Panc1 (cell line): ENCODE measurements around the gene SLC5A11. TPM values are rescaled to one million over a fixed set of nuclear protein-coding genes. Genes with fewer than 3 reads are reported as not detected.

Experiments
- ATAC-seq: fragments of 200-7000 bp; cut with Tn5 transposase; 2 replicates; pipeline ENCODE4 v1.9.1; 2020; ENCODE audit warnings: mild to moderate bottlenecking, moderate library complexity
- BruUV-seq: library from RNA; stranded (reverse); fragments of 400-500 nt; replicated peaks from 2 replicates; lab custom pipeline; 2021; lab: Mats Ljungman, UMichigan
- CTCF ChIA-PET: fragments of 300-600 bp; sonication (Branson Sonifier 250); formaldehyde crosslinking; loops from one replicate; lab custom pipeline; 2022; ENCODE audit warnings: antibody characterized with exemption; lab: Charles Lee
- POLR2A ChIA-PET: fragments of 300-600 bp; sonication (Branson Sonifier 250); formaldehyde crosslinking; loops from one replicate; lab custom pipeline; 2022; ENCODE audit warnings: antibody characterized with exemption; lab: Charles Lee
- DNase-seq: peaks from one replicate; pipeline ENCODE4 v3.0.0-alpha.2; 2010; ENCODE audit warnings: low read depth, low spot score
- H3K27ac ChIP-seq: 2 replicates; pipeline ENCODE4 v1.5.1; 2011; ENCODE audit warnings: mild to moderate bottlenecking, low read length, inconsistent platforms
- H3K27me3 ChIP-seq: fragments of 200-500 bp; sonication (Bioruptor generic); 2 replicates; pipeline ENCODE4 v1.6.0; 2014; ENCODE audit warnings: low read length, inconsistent platforms; ENCODE audit not compliant: control insufficient read depth, insufficient read depth
- H3K36me3 ChIP-seq: fragments of 200-500 bp; sonication (Bioruptor generic); 2 replicates; pipeline ENCODE4 v1.5.1; 2014; ENCODE audit warnings: inconsistent platforms, mild to moderate bottlenecking, low read length, moderate library complexity; ENCODE audit not compliant: control insufficient read depth, insufficient read depth
- H3K4me1 ChIP-seq: 2 replicates; pipeline ENCODE4 v1.5.1; 2011; ENCODE audit warnings: inconsistent platforms, mild to moderate bottlenecking, low read length, moderate library complexity; ENCODE audit not compliant: control insufficient read depth, insufficient read depth
- H3K4me3 ChIP-seq, 2 experiments: 2 replicates each; pipeline ENCODE4 v1.5.1; 2011 to 2012; ENCODE audit warnings: low read depth in 2 of 2, low read length in 2 of 2, mild to moderate bottlenecking in 2 of 2, inconsistent platforms in 1 of 2, moderate library complexity in 1 of 2
- H3K9me3 ChIP-seq: fragments of 200-500 bp; sonication (Bioruptor generic); 2 replicates; pipeline ENCODE4 v1.5.1; 2014; ENCODE audit warnings: low read depth, mild to moderate bottlenecking, inconsistent platforms, low read length, moderate library complexity; ENCODE audit not compliant: control insufficient read depth, insufficient read depth
- POLR2AphosphoS5 ChIP-seq: IDR thresholded peaks from 2 replicates; pipeline ENCODE4 v1.6.1; 2012; ENCODE audit warnings: mild to moderate bottlenecking, low read depth, low read length, moderate library complexity
- SIN3A ChIP-seq: IDR thresholded peaks from 2 replicates; pipeline ENCODE4 v1.6.1; 2012; ENCODE audit warnings: low read depth, mild to moderate bottlenecking, low read length, moderate library complexity, borderline replicate concordance; ENCODE audit not compliant: insufficient read depth
- TCF7L2 ChIP-seq: IDR thresholded peaks from 2 replicates; pipeline ENCODE4 v1.6.1; 2011; ENCODE audit warnings: mild to moderate bottlenecking, low read depth, low read length, inconsistent platforms
- in situ Hi-C: cut with HindIII; loops from 2 replicates; pipeline ENCODE4 v1.10.0; 2016; ENCODE audit warnings: low sequenced_read_pairs, low pct_unique_long_range_greater_than_20kb
- intact Hi-C: fragments of 100-400 bp; cut with micrococcal nuclease; formaldehyde crosslinking; loops from one replicate; pipeline ENCODE4 v1.10.0; 2022; ENCODE audit not compliant: unreplicated experiment
- total RNA-seq: library from RNA; stranded (reverse); gene quantifications from one replicate; pipeline ENCODE4 v1.2.1, GENCODE V29; 2021; ENCODE audit not compliant: unreplicated experiment
- TF ChIP-seq, protein P1 (sequence below), 2 experiments: IDR thresholded peaks; 2 replicates each; pipeline ENCODE4 v1.6.1; 2011 to 2012; ENCODE audit warnings: low read depth in 2 of 2, control low read depth in 1 of 2, low read length in 1 of 2, mild to moderate bottlenecking in 1 of 2, moderate library complexity in 1 of 2; ENCODE audit not compliant: insufficient read depth in 1 of 2
- TF ChIP-seq, protein P2 (sequence below): fragments of 450-650 bp; IDR thresholded peaks from 2 replicates; pipeline ENCODE4 v1.5.1; 2017; ENCODE audit warnings: mild to moderate bottlenecking

Gene SLC5A11
- total RNA-seq, 1 experiment from 2014 or later: 0.13 TPM

DNA sequence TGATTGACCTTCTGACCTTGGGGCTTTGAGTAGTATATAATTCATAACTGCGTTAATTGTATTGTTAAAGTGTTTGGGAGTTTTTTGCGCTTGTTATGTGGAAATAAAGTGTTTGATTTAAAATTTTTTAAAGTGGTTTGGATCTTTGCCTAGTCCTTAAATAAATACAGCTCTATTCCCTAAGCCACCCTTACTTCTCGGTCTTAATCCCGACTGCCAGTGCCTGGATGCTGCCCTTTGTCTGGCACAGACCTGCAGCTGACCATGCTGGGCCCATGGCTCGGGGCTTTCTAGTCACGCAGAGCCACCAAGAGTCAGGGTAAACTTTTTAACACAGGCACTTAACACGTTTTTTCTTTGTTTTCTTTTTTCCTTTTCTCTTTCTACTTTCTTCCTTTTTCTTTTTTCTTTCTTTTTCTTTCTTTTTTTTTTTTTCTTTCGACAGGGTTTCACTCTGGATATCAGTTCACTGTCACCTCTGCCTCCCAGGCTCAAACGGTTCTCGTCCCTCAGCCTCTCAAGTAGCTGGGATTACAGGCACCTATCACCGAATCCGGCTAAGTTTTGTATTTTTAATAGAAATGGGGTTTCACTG lies 19.6 kb upstream of the SLC5A11 start:
- ATAC-seq (no peak), DNase-seq (no peak)
- Histone ChIP-seq H3K4me3 (no peak overlapping the region), H3K4me1 (no peaks in the 10 kb centered on the region), H3K36me3 (peaks cover 24% of the 10 kb centered on the region), H3K27ac (no peak overlapping the region), H3K9me3 (no peaks in the 10 kb centered on the region), H3K27me3 (no peaks in the 10 kb centered on the region)
- intact Hi-C loops: no loop called here
- TF ChIP-seq, protein P1, sequence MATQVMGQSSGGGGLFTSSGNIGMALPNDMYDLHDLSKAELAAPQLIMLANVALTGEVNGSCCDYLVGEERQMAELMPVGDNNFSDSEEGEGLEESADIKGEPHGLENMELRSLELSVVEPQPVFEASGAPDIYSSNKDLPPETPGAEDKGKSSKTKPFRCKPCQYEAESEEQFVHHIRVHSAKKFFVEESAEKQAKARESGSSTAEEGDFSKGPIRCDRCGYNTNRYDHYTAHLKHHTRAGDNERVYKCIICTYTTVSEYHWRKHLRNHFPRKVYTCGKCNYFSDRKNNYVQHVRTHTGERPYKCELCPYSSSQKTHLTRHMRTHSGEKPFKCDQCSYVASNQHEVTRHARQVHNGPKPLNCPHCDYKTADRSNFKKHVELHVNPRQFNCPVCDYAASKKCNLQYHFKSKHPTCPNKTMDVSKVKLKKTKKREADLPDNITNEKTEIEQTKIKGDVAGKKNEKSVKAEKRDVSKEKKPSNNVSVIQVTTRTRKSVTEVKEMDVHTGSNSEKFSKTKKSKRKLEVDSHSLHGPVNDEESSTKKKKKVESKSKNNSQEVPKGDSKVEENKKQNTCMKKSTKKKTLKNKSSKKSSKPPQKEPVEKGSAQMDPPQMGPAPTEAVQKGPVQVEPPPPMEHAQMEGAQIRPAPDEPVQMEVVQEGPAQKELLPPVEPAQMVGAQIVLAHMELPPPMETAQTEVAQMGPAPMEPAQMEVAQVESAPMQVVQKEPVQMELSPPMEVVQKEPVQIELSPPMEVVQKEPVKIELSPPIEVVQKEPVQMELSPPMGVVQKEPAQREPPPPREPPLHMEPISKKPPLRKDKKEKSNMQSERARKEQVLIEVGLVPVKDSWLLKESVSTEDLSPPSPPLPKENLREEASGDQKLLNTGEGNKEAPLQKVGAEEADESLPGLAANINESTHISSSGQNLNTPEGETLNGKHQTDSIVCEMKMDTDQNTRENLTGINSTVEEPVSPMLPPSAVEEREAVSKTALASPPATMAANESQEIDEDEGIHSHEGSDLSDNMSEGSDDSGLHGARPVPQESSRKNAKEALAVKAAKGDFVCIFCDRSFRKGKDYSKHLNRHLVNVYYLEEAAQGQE (IDR thresholded peaks at IDR 0.05; ENCODE audit: insufficient read depth in 1 of 2, low read depth in 2 of 2, low read length in 1 of 2): no peak
- no peak for TF ChIP-seq POLR2AphosphoS5
- no peak for TF ChIP-seq TCF7L2
- TF ChIP-seq SIN3A: no peak
- TF ChIP-seq, protein P2, sequence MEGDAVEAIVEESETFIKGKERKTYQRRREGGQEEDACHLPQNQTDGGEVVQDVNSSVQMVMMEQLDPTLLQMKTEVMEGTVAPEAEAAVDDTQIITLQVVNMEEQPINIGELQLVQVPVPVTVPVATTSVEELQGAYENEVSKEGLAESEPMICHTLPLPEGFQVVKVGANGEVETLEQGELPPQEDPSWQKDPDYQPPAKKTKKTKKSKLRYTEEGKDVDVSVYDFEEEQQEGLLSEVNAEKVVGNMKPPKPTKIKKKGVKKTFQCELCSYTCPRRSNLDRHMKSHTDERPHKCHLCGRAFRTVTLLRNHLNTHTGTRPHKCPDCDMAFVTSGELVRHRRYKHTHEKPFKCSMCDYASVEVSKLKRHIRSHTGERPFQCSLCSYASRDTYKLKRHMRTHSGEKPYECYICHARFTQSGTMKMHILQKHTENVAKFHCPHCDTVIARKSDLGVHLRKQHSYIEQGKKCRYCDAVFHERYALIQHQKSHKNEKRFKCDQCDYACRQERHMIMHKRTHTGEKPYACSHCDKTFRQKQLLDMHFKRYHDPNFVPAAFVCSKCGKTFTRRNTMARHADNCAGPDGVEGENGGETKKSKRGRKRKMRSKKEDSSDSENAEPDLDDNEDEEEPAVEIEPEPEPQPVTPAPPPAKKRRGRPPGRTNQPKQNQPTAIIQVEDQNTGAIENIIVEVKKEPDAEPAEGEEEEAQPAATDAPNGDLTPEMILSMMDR: no peak
- no TSS peak for BruUV-seq
- ChIA-PET POLR2A (no interaction called here), CTCF (no interaction called here)
- in situ Hi-C loops: no loop called here

DNA sequence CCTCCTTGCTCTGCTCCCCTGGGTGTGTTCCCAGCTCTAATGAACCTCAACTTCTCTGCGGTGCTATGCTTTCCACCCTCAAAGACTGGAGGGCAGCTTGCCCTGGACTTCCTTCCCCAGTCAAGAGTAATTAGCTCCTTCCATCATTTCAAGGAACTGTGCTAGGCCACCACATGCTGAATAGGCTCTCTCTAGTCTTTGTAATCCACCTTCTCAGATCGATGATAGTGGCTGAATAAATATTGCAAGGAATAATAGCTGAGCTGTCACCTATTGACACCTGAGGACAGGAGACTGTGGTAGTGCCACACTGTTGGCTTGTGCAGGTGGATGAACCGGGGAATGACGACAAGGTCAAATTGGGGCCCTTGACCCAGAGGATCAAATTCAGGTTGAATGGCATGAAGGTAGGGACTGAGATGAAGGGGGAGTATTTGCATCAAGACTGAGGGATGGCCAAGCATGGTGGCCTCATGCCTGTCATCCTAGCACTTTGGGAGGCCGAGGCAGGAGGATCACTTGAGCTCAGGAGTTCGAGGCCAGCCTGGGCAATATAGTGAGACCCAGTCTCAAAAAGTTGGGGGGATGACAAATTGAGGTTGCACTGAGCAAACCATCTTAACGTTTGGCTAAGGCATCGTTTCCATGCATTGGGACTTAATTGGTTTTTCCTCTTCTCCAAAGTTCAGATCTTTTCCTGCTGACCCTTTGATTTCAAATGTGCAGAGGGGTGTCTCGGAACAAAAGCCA lies 18.8 kb upstream of the SLC5A11 start:
- H3K36me3 ChIP-seq: peaks cover 20% of the 10 kb centered on the region
- no peak for TF ChIP-seq SIN3A
- TF ChIP-seq, protein P1 (IDR thresholded peaks at IDR 0.05; ENCODE audit: insufficient read depth in 1 of 2, low read depth in 2 of 2, low read length in 1 of 2): no peak
- TF ChIP-seq TCF7L2: no peak
- no peak for TF ChIP-seq POLR2AphosphoS5
- TF ChIP-seq, protein P2: no peak
- ChIA-PET POLR2A (no interaction called here), CTCF (no interaction called here)
- DNase-seq: no peak
- in situ Hi-C loops (no loop called here), intact Hi-C loops (no loop called here)
- H3K9me3 ChIP-seq: no peaks in the 10 kb centered on the region
- no peak overlapping the region for H3K27ac ChIP-seq
- BruUV-seq: no TSS peak
- no peaks in the 10 kb centered on the region for H3K4me1 ChIP-seq
- H3K4me3 ChIP-seq: no peak overlapping the region
- no peaks in the 10 kb centered on the region for H3K27me3 ChIP-seq
- no peak for ATAC-seq
